SK-N-SH treated with all-trans-retinoic acid at 6 μM for 48 hours (cell line): ENCODE measurements around the gene SDK1.

Source experiments
- ARNTL ChIP-seq: fragments of 450-650 bp; formaldehyde crosslinking; IDR thresholded peaks from 2 replicates; pipeline ENCODE4 v1.5.0; 2020; ENCODE audit warnings: low read depth, mild to moderate bottlenecking, moderate library complexity, borderline replicate concordance
- BACH2 ChIP-seq: fragments of 250-450 bp; sonication (Bioruptor Pico); IDR thresholded peaks from 2 replicates; pipeline ENCODE4 v1.9.0; 2021; ENCODE audit warnings: mild to moderate bottlenecking, borderline replicate concordance
- CREB5 ChIP-seq: fragments of 250-450 bp; sonication (Bioruptor Pico); IDR thresholded peaks from 2 replicates; pipeline ENCODE4 v1.5.1; 2020; ENCODE audit warnings: low read depth, mild to moderate bottlenecking, moderate library complexity
- CSRNP3 ChIP-seq: fragments of 250-450 bp; sonication (Bioruptor Pico); IDR thresholded peaks from 2 replicates; pipeline ENCODE4 v1.5.1; 2021; ENCODE audit warnings: mild to moderate bottlenecking, moderate library complexity
- ESRRG ChIP-seq: fragments of 250-450 bp; sonication (Bioruptor Pico); IDR thresholded peaks from 2 replicates; pipeline ENCODE4 v1.6.1; 2021; ENCODE audit warnings: mild to moderate bottlenecking
- PATZ1 ChIP-seq: fragments of 250-450 bp; sonication (Bioruptor Pico); IDR thresholded peaks from 2 replicates; pipeline ENCODE4 v1.8.0; 2020; ENCODE audit warnings: mild to moderate bottlenecking, moderate library complexity, borderline replicate concordance
- POU6F1 ChIP-seq: fragments of 250-450 bp; sonication (Bioruptor Pico); IDR thresholded peaks from 2 replicates; pipeline ENCODE4 v1.8.0; 2021; ENCODE audit warnings: low read depth, mild to moderate bottlenecking, moderate library complexity, borderline replicate concordance
- PPARA ChIP-seq: fragments of 250-450 bp; sonication (Bioruptor Pico); IDR thresholded peaks from 2 replicates; pipeline ENCODE4 v1.5.0; 2020; ENCODE audit warnings: mild to moderate bottlenecking, borderline replicate concordance
- RARB ChIP-seq: fragments of 250-450 bp; sonication (Bioruptor Pico); IDR thresholded peaks from 2 replicates; pipeline ENCODE4 v1.8.0; 2021; ENCODE audit warnings: mild to moderate bottlenecking, moderate library complexity
- TSHZ2 ChIP-seq: fragments of 250-450 bp; sonication (Bioruptor Pico); IDR thresholded peaks from 2 replicates; pipeline ENCODE4 v1.5.0; 2020; ENCODE audit warnings: mild to moderate bottlenecking, moderate library complexity
- ZC3H10 ChIP-seq: fragments of 250-450 bp; sonication (Bioruptor Pico); IDR thresholded peaks from 2 replicates; pipeline ENCODE4 v1.5.1; 2021; ENCODE audit warnings: mild to moderate bottlenecking, moderate library complexity
- ZNF8 ChIP-seq: fragments of 450-650 bp; formaldehyde crosslinking; IDR thresholded peaks from 2 replicates; pipeline ENCODE4 v1.5.0; 2020; ENCODE audit warnings: mild to moderate bottlenecking, moderate library complexity

- TF ChIP-seq TSHZ2 (CRISPR knock-in tag) = no peak
- TF ChIP-seq BACH2 (CRISPR knock-in tag) = no peak
- TF ChIP-seq PPARA (CRISPR knock-in tag) = no peak
- no peak for TF ChIP-seq POU6F1 (CRISPR knock-in tag)
- TF ChIP-seq CSRNP3 (CRISPR knock-in tag) = no peak
- TF ChIP-seq ZC3H10 (CRISPR knock-in tag) = no peak
- TF ChIP-seq PATZ1 (CRISPR knock-in tag) = no peak
- TF ChIP-seq ARNTL (CRISPR knock-in tag) = no peak
- TF ChIP-seq ESRRG = no peak
- TF ChIP-seq CREB5 (CRISPR knock-in tag) = no peak
- TF ChIP-seq RARB (CRISPR knock-in tag) = no peak
- TF ChIP-seq ZNF8 (CRISPR knock-in tag) = no peak
Observed at GRCh38 chr7:4119848-4120247, 818.8 kb downstream of the SDK1 start.
